HG03159 (cell line): ENCODE measurements around the gene NUDT19.
"Not testable (repeated sequence)": the region's sequence is repeated elsewhere in the genome, so short reads cannot be mapped to it uniquely, and the experiment has no call there.

Experiments
- ATAC-seq: cut with Tn5 transposase; IDR thresholded peaks from one replicate; pipeline ENCODE4 v1.9.1; 2021; ENCODE audit warnings: mild to moderate bottlenecking, moderate library complexity; ENCODE audit not compliant: unreplicated experiment

Gene NUDT19

GRCh38 chr19:32708457-32708856 is 16.8 kb downstream of the NUDT19 start:
- no peak for ATAC-seq

DNA sequence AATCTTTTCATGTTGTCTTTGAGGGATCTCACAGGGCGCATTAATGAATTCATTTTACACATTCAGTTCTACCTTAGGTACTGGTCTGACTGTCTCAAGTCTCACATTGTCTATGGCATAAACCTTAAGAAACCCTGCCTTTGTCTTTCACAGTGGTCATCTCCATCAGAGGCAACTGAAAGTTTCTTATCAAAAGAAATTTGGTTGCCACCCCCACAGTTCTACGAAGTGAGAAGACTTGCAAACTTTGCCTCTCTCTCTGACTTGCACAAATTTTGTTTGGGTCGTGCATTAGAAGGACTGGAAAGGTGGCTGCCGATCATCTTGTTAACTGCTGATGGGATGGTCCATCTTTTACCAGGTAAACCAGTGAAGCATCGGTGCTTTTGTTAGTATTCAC is 17.4 kb downstream of the NUDT19 start:
- ATAC-seq: no peak

DNA sequence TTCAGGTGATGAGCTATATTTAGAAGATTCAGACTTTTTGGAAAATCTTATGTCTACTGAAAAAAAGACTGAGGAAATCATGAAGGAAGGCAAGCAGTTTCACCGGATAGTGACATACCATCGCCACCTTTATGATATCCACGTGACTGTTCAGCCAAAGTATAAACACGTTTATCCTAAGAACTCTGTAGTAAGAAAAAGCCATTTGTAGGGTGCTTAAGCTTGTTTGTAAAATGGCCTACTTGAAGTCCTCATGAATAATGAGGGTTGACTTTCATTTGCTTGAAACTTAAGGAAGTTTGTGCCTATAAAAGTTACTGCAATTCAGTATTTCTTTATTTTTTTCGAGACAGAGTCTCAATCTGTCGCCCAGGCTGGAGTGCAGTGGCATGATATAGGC is 20.1 kb downstream of the NUDT19 start:
- ATAC-seq: no peak

GRCh38 chr19:32716203-32716602 is 24.6 kb downstream of the NUDT19 start:
- ATAC-seq: not testable (repeated sequence)

- no peak for ATAC-seq
Observed at GRCh38 chr19:32717496-32717895, 25.9 kb downstream of the NUDT19 start.

GRCh38 chr19:32718286-32718685 is 26.7 kb downstream of the NUDT19 start:
- ATAC-seq: no peak

GRCh38 chr19:32719611-32720059 is 28.0 kb downstream of the NUDT19 start, which contains the start of gene TDRD12:
Gene TDRD12 (plus strand): TSS chr19:32719767. CDS start chr19:32720073, 306 bp downstream.
- ATAC-seq: no peak

DNA sequence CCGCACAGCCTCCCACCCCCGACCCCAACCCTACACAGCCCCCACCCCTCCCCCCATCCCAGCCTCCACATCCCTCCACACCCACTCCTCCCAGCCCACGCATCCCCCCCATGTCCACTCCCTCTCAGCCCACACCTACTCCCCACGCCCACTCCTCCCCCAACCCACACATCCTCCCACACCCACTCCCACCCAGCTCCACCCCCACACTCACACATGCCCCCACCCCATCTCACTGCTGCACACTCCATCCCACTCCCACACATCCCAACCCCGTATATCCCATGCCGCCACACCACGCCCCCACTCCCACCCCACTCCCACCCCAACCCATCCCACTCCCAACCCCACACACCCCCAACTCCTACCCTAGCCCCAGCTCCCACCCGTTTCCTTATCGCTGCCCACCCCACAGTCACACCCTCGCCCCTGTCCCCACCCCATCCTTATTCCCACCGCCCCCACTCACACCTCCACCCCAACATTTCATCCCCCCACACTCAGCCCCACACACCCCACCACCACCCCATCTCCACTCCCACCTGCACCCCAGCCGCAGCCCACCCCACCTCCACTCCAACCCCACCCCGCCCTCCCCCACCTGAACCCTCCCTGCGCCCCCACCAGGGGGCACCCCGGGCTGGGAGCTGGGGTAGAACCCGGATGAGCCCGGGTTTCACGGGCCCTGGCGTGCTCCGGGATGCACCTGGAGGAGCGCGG is 28.8 kb downstream of the NUDT19 start:
- ATAC-seq: no peak

DNA sequence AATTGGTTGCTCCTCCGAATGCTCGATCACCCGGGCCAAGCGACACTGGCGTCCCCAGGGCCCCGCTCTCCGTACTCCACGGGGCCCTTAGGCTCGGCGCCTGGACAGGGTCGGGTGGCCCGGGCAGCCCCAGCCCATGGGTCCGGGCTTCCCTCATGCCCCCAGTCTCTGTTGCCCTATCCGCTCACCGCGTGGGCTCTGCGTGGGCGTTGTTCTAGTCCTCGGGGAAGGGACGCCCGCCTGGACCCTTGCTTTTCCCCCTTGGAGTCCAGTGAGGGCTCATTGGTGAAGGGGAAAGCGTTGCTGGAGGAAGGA is 29.3 kb downstream of the NUDT19 start:
- ATAC-seq: no peak

DNA sequence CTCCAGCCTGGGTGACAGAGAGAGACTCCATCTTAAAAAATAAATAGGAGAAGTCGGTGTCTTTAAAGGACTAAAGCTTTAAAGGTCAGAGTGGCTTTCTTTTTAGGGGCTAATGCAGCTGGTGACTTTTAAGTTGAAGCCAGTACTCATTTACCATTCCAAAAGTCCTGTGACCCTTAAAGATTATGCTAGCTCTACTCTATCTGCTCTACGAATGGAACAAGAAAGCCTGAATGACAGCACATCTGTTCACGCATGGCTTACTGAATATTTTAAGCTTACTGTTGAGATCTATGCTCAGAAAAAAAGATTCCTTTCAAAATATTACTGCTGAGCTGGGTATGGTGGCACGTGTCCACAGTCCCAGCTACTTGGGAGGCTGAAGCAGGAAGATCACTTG is 44.3 kb downstream of the NUDT19 start:
- no peak for ATAC-seq

DNA sequence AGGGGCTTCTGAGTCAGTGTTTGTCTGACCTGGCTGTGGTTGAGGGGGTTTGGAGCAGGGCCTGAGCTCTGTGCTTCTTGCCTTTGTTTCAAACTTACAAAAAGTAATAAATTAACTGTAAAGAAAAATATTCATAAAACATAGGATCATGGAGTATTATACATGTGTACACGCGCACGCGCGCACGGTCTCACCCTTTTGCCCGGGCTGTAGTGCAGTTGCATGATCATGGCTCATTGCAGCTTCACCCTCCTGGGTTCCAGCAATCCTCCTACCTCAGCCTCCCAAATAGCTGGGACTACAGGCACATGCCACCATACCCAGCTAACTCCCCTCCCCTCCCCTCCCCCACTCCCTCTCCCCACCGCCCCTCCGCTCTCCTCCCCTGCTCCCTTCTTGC is 51.4 kb downstream of the NUDT19 start:
- no peak for ATAC-seq

DNA sequence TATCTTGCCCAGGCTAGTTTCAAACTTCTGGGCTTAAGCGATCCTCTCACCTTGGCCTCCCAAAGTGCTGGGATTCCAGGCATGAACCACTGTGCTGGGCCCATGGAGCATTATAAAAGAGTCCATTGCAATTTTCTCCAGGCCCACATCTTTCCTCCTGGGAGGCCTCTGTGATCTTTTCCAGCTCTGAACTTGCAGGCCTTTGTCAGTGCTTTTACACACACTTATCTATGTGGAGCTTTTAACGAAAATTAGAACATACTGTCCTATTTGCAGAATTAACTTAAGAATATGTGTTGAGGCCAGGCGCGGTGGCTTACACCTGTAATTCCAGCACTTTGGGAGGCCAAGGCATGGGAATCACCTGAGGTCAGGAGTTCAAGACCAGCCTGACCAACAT is 51.8 kb downstream of the NUDT19 start:
- no peak for ATAC-seq

DNA sequence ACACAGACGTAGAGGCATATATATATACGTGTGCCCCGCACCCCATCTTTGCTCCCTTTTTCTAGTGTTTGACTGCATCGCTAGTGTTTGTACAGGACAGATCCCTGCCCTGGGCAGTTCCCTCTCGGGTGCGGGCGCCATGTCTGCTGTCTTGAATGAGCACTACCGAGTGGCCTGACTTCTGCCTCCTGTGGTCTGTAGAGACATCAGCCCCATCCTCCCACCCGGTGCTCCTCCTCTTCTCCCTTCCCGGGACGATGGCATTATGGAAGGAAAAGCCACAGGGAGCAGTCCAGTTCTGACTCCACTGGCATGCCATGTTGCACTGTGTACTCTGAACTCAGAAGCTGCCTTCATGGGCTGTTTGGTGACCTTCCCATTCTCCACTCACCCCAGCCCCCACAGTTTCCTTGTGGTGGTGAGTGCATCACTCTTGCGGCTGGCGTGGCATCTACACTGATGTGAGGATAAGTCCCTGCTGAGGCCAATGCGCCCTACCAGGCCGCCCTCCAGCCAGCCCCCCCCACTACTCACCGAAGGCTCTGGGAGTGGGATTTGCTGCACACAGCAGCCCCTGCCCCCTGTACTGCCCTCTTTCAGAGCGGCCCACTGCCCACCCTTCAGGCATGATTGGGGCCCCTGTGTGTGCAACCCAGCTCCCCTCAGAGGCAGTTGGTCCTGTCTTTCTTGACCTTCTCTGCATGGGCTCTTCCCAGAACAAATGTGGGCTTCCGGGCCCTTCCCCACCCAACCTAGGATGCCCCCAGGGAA is 53.1 kb downstream of the NUDT19 start:
- ATAC-seq: no peak

DNA sequence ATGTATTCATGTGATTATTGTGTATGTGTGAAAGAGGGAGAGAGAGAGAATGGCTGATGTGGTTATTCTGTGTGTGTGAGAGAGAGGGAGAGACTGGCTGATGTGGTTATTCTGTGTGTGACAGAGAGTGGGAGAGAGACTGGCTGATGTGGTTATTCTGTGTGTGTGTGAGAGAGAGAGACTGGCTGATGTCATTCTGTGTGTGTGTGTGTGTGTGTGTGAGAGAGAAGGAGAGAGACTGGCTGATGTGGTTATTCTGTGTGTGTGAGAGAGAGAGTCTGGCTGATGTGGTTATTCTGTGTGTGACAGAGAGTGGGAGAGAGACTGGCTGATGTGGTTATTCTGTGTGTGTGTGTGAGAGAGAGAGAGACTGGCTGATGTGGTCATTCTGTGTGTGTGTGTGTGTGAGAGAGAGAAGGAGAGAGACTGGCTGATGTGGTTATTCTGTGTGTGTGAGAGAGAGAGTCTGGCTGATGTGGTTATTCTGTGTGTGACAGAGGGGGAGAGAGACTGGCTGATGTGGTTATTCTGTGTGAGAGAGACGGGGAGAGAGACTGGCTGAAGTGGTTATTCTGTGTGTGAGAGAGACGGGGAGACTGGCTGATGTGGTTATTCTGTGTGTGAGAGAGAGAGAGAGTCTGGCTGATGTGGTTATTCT is 54.1 kb downstream of the NUDT19 start:
- ATAC-seq: not testable (repeated sequence)

- not testable (repeated sequence) for ATAC-seq
Observed at GRCh38 chr19:32746631-32747196, 55.1 kb downstream of the NUDT19 start.

GRCh38 chr19:32748497-32748896 is 56.9 kb downstream of the NUDT19 start:
- no peak for ATAC-seq

DNA sequence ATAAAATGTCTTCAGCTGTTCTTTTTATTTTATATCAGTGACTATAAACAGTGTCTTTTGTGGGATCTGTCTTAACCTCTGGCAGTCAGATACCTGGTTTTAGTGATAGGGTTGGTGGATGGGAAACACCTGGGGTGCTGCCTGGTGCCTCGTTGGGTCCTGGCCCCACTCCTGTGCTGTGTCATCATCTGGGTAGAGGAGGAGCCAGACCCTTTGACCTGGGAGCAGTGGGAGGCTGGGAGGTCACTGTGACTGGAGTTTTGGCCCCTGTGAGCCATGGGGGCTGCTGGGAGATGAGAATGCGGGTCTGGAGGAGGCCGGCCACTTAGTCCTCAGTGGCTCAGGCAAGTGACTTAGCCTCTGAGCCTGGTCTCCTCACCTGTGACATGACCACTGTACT is 57.3 kb downstream of the NUDT19 start:
- ATAC-seq: no peak

DNA sequence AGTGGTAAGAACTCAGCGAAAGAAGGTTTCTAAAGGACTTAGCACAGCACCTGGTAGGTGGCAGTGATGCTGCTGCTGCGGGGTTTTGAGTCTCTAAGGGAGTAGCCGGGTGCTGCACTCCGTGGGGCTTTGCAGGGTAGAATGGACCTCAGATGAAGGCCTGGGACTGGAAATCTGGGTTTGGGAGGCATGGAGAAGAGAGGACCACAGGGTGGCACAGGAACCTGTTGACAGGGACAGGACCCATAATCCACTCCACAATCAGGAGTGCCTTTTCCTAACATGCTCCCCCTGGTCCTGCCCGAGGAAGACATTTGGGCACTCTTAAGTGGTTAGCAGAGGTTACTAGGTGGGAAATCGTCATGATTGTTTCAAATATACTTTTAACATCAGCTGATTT is 57.7 kb downstream of the NUDT19 start:
- no peak for ATAC-seq

DNA sequence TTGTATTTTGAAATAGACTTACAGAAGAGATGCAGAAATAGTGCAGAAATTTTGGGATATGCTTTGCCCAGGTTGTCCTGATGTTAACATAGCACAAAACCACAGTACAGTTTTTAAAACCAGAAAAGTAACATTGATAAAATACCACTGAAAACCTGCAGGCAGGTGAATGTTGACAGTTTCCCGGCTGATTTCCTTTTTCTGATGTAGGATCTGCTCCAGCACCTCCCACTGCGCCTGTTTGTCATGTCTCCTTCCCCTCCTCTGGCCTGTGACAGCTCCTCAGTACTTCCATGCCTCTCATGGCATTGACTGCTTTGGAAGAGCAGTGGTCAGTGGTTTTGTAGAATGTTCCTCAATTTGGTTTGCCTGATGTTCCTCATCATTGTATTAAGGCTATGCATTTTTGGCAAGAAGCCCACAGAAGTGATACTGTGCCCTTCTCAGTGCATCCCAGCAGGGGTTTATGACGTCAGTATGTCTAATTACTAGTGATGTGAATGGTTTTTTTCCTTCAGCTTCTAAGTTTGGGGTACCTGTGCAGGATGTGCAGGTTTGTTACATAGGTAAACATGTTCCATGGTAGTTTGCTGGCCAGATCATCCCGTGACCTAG is 58.9 kb downstream of the NUDT19 start:
- no peak for ATAC-seq

- no peak for ATAC-seq
Observed at GRCh38 chr19:32751066-32751465, 59.4 kb downstream of the NUDT19 start.

DNA sequence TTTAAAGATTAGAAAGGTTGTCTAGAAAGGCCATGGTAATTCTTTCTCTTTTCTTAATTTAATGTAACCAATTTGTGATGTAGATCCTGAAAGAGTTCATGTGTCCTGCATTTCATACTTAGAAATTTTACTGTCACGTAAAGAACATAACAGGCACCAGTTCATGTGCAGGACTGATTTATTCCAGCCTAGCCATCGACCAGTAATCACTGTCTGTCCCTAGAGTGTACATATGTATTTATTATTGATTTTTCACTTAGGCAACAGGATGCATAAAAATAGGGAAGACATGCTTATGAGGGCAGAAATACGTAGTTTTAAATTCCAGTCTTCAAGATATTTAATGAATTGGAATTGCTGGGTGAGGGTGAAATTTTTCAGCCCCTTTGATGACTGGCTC is 65.6 kb downstream of the NUDT19 start:
- no peak for ATAC-seq
